ENCODE measurements around the gene TFCP2L1. TPM values are rescaled to one million over a fixed set of nuclear protein-coding genes. Genes with fewer than 3 reads are reported as not detected.

TFCP2L1 gene
- total RNA-seq, 2 donors from 2014 or later, result 11.5 to 25.7 TPM

GRCh38 chr2:121195036-121195435, 90.0 kb downstream of the TFCP2L1 start:
- DNase-seq (ENCODE audit: low spot score), result no peak
- Histone ChIP-seq H3K36me3 (no peaks in the 10 kb centered on the region), H3K27me3 (replicated peaks; ENCODE audit: insufficient read depth) (no peaks in the 10 kb centered on the region), H3K4me3 (no peak overlapping the region), H3K4me1 (replicated peaks) (no peaks in the 10 kb centered on the region), H3K27ac (no peak overlapping the region), H3K9me3 (no peaks in the 10 kb centered on the region)
- TF ChIP-seq CTCF (IDR thresholded peaks at IDR 0.05), result no peak
- TF ChIP-seq POLR2AphosphoS5 (IDR thresholded peaks at IDR 0.05), result no peak
- TF ChIP-seq POLR2A (IDR thresholded peaks at IDR 0.05), result no peak
- 90% methylated on average over 3 of the region's 5 CpGs for WGBS
- intact Hi-C loops (cut with DNase I), result no loop called here

- 91% methylated on average over 5 of the region's 5 CpGs for WGBS
- intact Hi-C loops (cut with DNase I), result no loop called here
- TF ChIP-seq CTCF (IDR thresholded peaks at IDR 0.05), result no peak
- no peak overlapping the region for H3K4me3 ChIP-seq
- no peaks in the 10 kb centered on the region for H3K4me1 ChIP-seq (replicated peaks)
- H3K27ac ChIP-seq, result no peak overlapping the region
- H3K36me3 ChIP-seq, result no peaks in the 10 kb centered on the region
- DNase-seq (ENCODE audit: low spot score), result no peak
- no peaks in the 10 kb centered on the region for H3K9me3 ChIP-seq
- no peaks in the 10 kb centered on the region for H3K27me3 ChIP-seq (replicated peaks; ENCODE audit: insufficient read depth)
These were observed 90.4 kb downstream of the TFCP2L1 start for GRCh38 chr2:121194626-121195025.

- TF ChIP-seq POLR2A (IDR thresholded peaks at IDR 0.05), result no peak
These were observed 91.8 kb downstream of the TFCP2L1 start for GRCh38 chr2:121193185-121193584.

GRCh38 chr2:121192576-121192975, 92.4 kb downstream of the TFCP2L1 start:
- no peak overlapping the region for H3K27ac ChIP-seq
- WGBS, result 78% methylated on average over 8 of the region's 8 CpGs
- H3K27me3 ChIP-seq (replicated peaks; ENCODE audit: insufficient read depth), result no peaks in the 10 kb centered on the region
- intact Hi-C loops (cut with DNase I), result no loop called here
- DNase-seq (ENCODE audit: low spot score), result no peak
- no peaks in the 10 kb centered on the region for H3K4me1 ChIP-seq (replicated peaks)
- no peaks in the 10 kb centered on the region for H3K9me3 ChIP-seq
- no peak overlapping the region for H3K4me3 ChIP-seq
- no peak for TF ChIP-seq POLR2A (IDR thresholded peaks at IDR 0.05)
- TF ChIP-seq CTCF (IDR thresholded peaks at IDR 0.05), result no peak
- TF ChIP-seq POLR2AphosphoS5 (IDR thresholded peaks at IDR 0.05), result no peak
- H3K36me3 ChIP-seq, result no peaks in the 10 kb centered on the region

More at GRCh38 chr2:121193185-121193584, 91.8 kb downstream of the TFCP2L1 start:
- Histone ChIP-seq H3K36me3 (no peaks in the 10 kb centered on the region), H3K27me3 (replicated peaks; ENCODE audit: insufficient read depth) (no peaks in the 10 kb centered on the region), H3K4me3 (no peak overlapping the region), H3K9me3 (no peaks in the 10 kb centered on the region), H3K4me1 (replicated peaks) (no peaks in the 10 kb centered on the region), H3K27ac (no peak overlapping the region)
- DNase-seq (ENCODE audit: low spot score), result no peak
- 96% methylated on average over 1 of the region's 1 CpG for WGBS
- intact Hi-C loops (cut with DNase I), result no loop called here

- TF ChIP-seq POLR2AphosphoS5 (IDR thresholded peaks at IDR 0.05), result no peak
- TF ChIP-seq CTCF (IDR thresholded peaks at IDR 0.05), result no peak
- TF ChIP-seq POLR2A (IDR thresholded peaks at IDR 0.05), result no peak
- intact Hi-C loops (cut with DNase I), result no loop called here
- no peak overlapping the region for H3K27ac ChIP-seq
- 87% methylated on average over 24 of the region's 25 CpGs for WGBS
- no peaks in the 10 kb centered on the region for H3K36me3 ChIP-seq
- H3K9me3 ChIP-seq, result no peaks in the 10 kb centered on the region
- no peaks in the 10 kb centered on the region for H3K27me3 ChIP-seq (replicated peaks; ENCODE audit: insufficient read depth)
- DNase-seq (ENCODE audit: low spot score), result no peak
- H3K4me1 ChIP-seq (replicated peaks), result peaks cover under 1% of the 10 kb centered on the region
- no peak overlapping the region for H3K4me3 ChIP-seq
These were observed 93.5 kb downstream of the TFCP2L1 start for GRCh38 chr2:121191191-121192170.
